SK-N-SH (cell line): ENCODE measurements around the gene JAG2.

Experiments
- EP300 ChIP-seq, 2 experiments: IDR thresholded peaks; 2 replicates each; pipeline versions ENCODE4 v1.4.0 to v1.6.1; 2012; ENCODE audit warnings: borderline replicate concordance in 1 of 2, low read depth in 1 of 2, low read length in 1 of 2
- EZH2phosphoT487 ChIP-seq: fragments of 200-600 bp; sonication (generic); IDR thresholded peaks from 2 replicates; pipeline ENCODE4 v1.6.1; 2017; ENCODE audit warnings: low read depth, mixed run types, mild to moderate bottlenecking, antibody characterized with exemption, moderate library complexity, borderline replicate concordance
- GATA2 ChIP-seq: sonication (generic); formaldehyde crosslinking; IDR thresholded peaks from 2 replicates; pipeline ENCODE4 v1.5.0; 2020; ENCODE audit warnings: mild to moderate bottlenecking, missing genetic modification reagents
- MEF2A ChIP-seq: IDR thresholded peaks from 2 replicates; pipeline ENCODE4 v1.4.0; 2012; ENCODE audit warnings: low read depth, borderline replicate concordance
- POLR2AphosphoS5 ChIP-seq: IDR thresholded peaks from 2 replicates; pipeline ENCODE4 v1.6.1; 2012; ENCODE audit warnings: low read depth, low read length
- SIN3A ChIP-seq: IDR thresholded peaks from 2 replicates; pipeline ENCODE4 v1.6.1; 2012; ENCODE audit warnings: low read depth, mild to moderate bottlenecking, low read length, moderate library complexity, borderline replicate concordance
- SMC3 ChIP-seq: IDR thresholded peaks from 2 replicates; pipeline ENCODE4 v1.6.1; 2012; ENCODE audit warnings: low read depth, low read length, improper control_type of control experiment
- TAF1 ChIP-seq: IDR thresholded peaks from 2 replicates; pipeline ENCODE4 v1.6.1; 2012; ENCODE audit warnings: low read depth, mild to moderate bottlenecking, low read length, moderate library complexity, borderline replicate concordance
- TEAD4 ChIP-seq: IDR thresholded peaks from 2 replicates; pipeline ENCODE4 v1.4.0; 2012; ENCODE audit warnings: mild to moderate bottlenecking, borderline replicate concordance; ENCODE audit not compliant: insufficient read depth
- TF ChIP-seq, protein P1 (sequence below): fragments of 200-600 bp; sonication (generic); IDR thresholded peaks from 2 replicates; pipeline ENCODE4 v1.6.1; 2017; ENCODE audit warnings: antibody characterized with exemption, mild to moderate bottlenecking, moderate library complexity
- TF ChIP-seq, protein P2 (sequence below): IDR thresholded peaks from 2 replicates; pipeline ENCODE4 v1.4.0; 2012; ENCODE audit warnings: low read depth, borderline replicate concordance
- TF ChIP-seq, protein P3 (sequence below): IDR thresholded peaks from 2 replicates; pipeline ENCODE4 v1.4.0; 2012; ENCODE audit warnings: low read depth

DNA sequence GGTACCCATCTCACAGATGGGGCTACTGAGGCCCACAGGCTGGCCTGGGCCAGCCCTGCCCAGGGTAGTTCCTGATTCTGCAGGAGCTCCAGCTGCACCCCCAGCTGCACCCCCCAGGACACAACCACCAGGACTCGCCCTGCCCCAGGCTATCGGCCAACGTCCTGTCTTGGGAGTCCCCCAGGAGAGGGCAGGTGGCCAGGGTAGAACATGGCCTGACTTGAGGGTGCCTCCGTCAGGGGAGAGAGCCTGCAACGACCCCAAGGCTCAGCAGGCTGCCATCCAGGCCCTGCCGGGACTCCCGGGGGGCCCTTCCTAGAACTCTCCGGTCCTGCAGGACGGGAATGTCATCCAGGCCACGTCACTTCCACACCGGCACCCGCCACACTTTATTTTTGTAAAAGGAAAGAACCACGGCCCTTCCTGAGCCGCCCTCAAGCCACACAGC, 15.8 kb downstream of the JAG2 start:
- TF ChIP-seq TEAD4 (no peak), GATA2 (no peak), EP300 (IDR thresholded peaks at IDR 0.05; ENCODE audit: borderline replicate concordance in 1 of 2, low read depth in 1 of 2, low read length in 1 of 2) (no peak), EZH2phosphoT487 (no peak), SMC3 (no peak), SIN3A (no peak), MEF2A (no peak), POLR2AphosphoS5 (no peak), TAF1 (no peak)
- TF ChIP-seq, protein P1, sequence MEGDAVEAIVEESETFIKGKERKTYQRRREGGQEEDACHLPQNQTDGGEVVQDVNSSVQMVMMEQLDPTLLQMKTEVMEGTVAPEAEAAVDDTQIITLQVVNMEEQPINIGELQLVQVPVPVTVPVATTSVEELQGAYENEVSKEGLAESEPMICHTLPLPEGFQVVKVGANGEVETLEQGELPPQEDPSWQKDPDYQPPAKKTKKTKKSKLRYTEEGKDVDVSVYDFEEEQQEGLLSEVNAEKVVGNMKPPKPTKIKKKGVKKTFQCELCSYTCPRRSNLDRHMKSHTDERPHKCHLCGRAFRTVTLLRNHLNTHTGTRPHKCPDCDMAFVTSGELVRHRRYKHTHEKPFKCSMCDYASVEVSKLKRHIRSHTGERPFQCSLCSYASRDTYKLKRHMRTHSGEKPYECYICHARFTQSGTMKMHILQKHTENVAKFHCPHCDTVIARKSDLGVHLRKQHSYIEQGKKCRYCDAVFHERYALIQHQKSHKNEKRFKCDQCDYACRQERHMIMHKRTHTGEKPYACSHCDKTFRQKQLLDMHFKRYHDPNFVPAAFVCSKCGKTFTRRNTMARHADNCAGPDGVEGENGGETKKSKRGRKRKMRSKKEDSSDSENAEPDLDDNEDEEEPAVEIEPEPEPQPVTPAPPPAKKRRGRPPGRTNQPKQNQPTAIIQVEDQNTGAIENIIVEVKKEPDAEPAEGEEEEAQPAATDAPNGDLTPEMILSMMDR, result no peak
- TF ChIP-seq, protein P2, sequence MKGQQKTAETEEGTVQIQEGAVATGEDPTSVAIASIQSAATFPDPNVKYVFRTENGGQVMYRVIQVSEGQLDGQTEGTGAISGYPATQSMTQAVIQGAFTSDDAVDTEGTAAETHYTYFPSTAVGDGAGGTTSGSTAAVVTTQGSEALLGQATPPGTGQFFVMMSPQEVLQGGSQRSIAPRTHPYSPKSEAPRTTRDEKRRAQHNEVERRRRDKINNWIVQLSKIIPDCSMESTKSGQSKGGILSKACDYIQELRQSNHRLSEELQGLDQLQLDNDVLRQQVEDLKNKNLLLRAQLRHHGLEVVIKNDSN, result no peak
- TF ChIP-seq, protein P3, sequence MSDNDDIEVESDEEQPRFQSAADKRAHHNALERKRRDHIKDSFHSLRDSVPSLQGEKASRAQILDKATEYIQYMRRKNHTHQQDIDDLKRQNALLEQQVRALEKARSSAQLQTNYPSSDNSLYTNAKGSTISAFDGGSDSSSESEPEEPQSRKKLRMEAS, result no peak
